CD14-positive monocyte (primary cell): ENCODE data around the gene BCDIN3D. TPM values are rescaled to one million over a fixed set of nuclear protein-coding genes. Genes with fewer than 3 reads are reported as not detected.

ENCODE experiments used
- DNase-seq, 3 donors: peaks; one replicate each; pipeline ENCODE4 v3.0.0-alpha.2; 2011 to 2022
- H2AFZ ChIP-seq: 2 replicates; pipeline ENCODE4 v1.6.0; 2012; ENCODE audit warnings: mild to moderate bottlenecking, low read depth, low read length, inconsistent platforms; ENCODE audit not compliant: insufficient read depth, poor library complexity, severe bottlenecking
- H3K27ac ChIP-seq, 2 donors: 1 replicate in 1 of 2; 2 replicates in 1 of 2; pipeline ENCODE4 v1.5.1; 2012 to 2013; ENCODE audit warnings: low read length in 2 of 2, control low read depth in 1 of 2, inconsistent platforms in 1 of 2, low read depth in 1 of 2, mild to moderate bottlenecking in 1 of 2
- H3K27me3 ChIP-seq, 2 donors: one replicate each; pipeline versions ENCODE4 v1.6.0 to v1.6.1; 2011 to 2013; ENCODE audit warnings: low read length in 2 of 2; ENCODE audit not compliant: control insufficient read depth in 2 of 2, insufficient read depth in 2 of 2
- H3K36me3 ChIP-seq, 2 donors: replicated peaks in 1 of 2; 1 replicate in 1 of 2; 2 replicates in 1 of 2; pipeline versions ENCODE4 v1.5.1 to v1.6.1; 2012 to 2013; ENCODE audit warnings: low read length in 2 of 2, control low read depth in 1 of 2, inconsistent platforms in 1 of 2, mild to moderate bottlenecking in 1 of 2; ENCODE audit not compliant: insufficient read depth in 2 of 2, control insufficient read depth in 1 of 2
- H3K4me1 ChIP-seq, 2 donors: 1 replicate in 1 of 2; 2 replicates in 1 of 2; pipeline versions ENCODE4 v1.5.1 to v1.6.1; 2012 to 2013; ENCODE audit warnings: low read length in 2 of 2, control low read depth in 1 of 2, inconsistent platforms in 1 of 2, mild to moderate bottlenecking in 1 of 2, moderate library complexity in 1 of 2; ENCODE audit not compliant: insufficient read depth in 2 of 2, control insufficient read depth in 1 of 2
- H3K4me2 ChIP-seq: replicated peaks from 2 replicates; pipeline ENCODE3; 2012; ENCODE audit warnings: low read length, moderate library complexity, mild to moderate bottlenecking; ENCODE audit not compliant: poor library complexity, severe bottlenecking; ENCODE audit errors: extremely low read depth
- H3K4me3 ChIP-seq, 3 experiments: fragments of 200-600 bp in 1 of 3; sonication (generic) in 1 of 3; replicated peaks in 1 of 3; 1 replicate in 2 of 3; 2 replicates in 1 of 3; pipeline ENCODE4 v1.5.1; 2011 to 2013; ENCODE audit warnings: low read length in 3 of 3, mild to moderate bottlenecking in 3 of 3, control low read depth in 2 of 3, low read depth in 2 of 3, inconsistent platforms in 1 of 3, moderate library complexity in 1 of 3
- H3K79me2 ChIP-seq: 2 replicates; pipeline ENCODE4 v1.6.0; 2012; ENCODE audit warnings: mild to moderate bottlenecking, control low read depth, inconsistent platforms, low read length, moderate library complexity; ENCODE audit not compliant: insufficient read depth
- H3K9ac ChIP-seq: 2 replicates; pipeline ENCODE4 v1.6.0; 2017; ENCODE audit warnings: low read length, mild to moderate bottlenecking; ENCODE audit not compliant: insufficient read depth, poor library complexity, severe bottlenecking
- H3K9me3 ChIP-seq, 2 donors: replicated peaks in 1 of 2; 1 replicate in 1 of 2; 2 replicates in 1 of 2; pipeline versions ENCODE4 v1.5.1 to v1.6.1; 2012 to 2013; ENCODE audit warnings: low read length in 2 of 2, control low read depth in 1 of 2; ENCODE audit not compliant: control insufficient read depth in 1 of 2, insufficient read depth in 1 of 2
- H4K20me1 ChIP-seq: 2 replicates; pipeline ENCODE4 v1.6.0; 2012; ENCODE audit warnings: mild to moderate bottlenecking, low read length, control low read depth, moderate library complexity; ENCODE audit not compliant: insufficient read depth
- H3K27ac Mint-ChIP-seq, 7 donors: one replicate each; pipeline ENCODE4 v1.8.0; 2020; ENCODE audit warnings: mild to moderate bottlenecking in 7 of 7, mixed read lengths in 7 of 7, moderate library complexity in 6 of 7, inconsistent platforms in 2 of 7
- H3K27me3 Mint-ChIP-seq, 3 donors: one replicate each; pipeline ENCODE4 v1.8.0; 2021 to 2022; ENCODE audit warnings: low read depth in 3 of 3, mild to moderate bottlenecking in 3 of 3, mixed read lengths in 3 of 3, moderate library complexity in 3 of 3, inconsistent platforms in 1 of 3
- H3K36me3 Mint-ChIP-seq, 2 donors: one replicate each; pipeline ENCODE4 v1.8.0; 2020; ENCODE audit warnings: mixed read lengths in 2 of 2, inconsistent platforms in 1 of 2, mild to moderate bottlenecking in 1 of 2
- H3K4me1 Mint-ChIP-seq: one replicate; pipeline ENCODE4 v1.8.0; 2020; ENCODE audit warnings: mild to moderate bottlenecking, mixed read lengths
- H3K4me3 Mint-ChIP-seq, 2 donors: one replicate each; pipeline ENCODE4 v1.8.0; 2020; ENCODE audit warnings: mild to moderate bottlenecking in 2 of 2, mixed read lengths in 2 of 2, moderate library complexity in 1 of 2
- H3K9me3 Mint-ChIP-seq, 7 donors: one replicate each; pipeline ENCODE4 v1.8.0; 2020 to 2022; ENCODE audit warnings: mixed read lengths in 7 of 7, mild to moderate bottlenecking in 6 of 7, moderate library complexity in 6 of 7, inconsistent platforms in 2 of 7
- CTCF ChIP-seq: fragments of 200-600 bp; IDR thresholded peaks from one replicate; pipeline ENCODE4 v1.8.0; 2022; ENCODE audit warnings: antibody characterized with exemption, mild to moderate bottlenecking
- WGBS: methylation state at CpG from one replicate; pipeline ENCODE4 v1.1.5; 2013; ENCODE audit warnings: missing lambda C conversion rate; ENCODE audit not compliant: insufficient coverage; 5-methylcytosine and 5-hydroxymethylcytosine counted together
- intact Hi-C, 2 donors: fragments of 100-400 bp; cut with micrococcal nuclease; formaldehyde crosslinking; loops; one replicate each; pipeline versions ENCODE4 v1.15.0 to v1.15.1; 2023
- polyA plus RNA-seq, 3 donors: library from polyadenylated mRNA; depleted of rRNA in 1 of 3; unstranded in 2 of 3; stranded (reverse) in 1 of 3; fragments of 300-500 nt in 2 of 3; fragments of >200 nt in 1 of 3; fragmentation: Illumina TruSeq in 2 of 3; gene quantifications; 1 replicate in 2 of 3; 2 replicates in 1 of 3; pipeline ENCODE4 v1.2.3, GENCODE V29; 2012 to 2021

BCDIN3D gene
- polyA plus RNA-seq, 3 donors: 0.71 to 1.2 (median 1.0) TPM

- Histone ChIP-seq H3K4me3 (no peak overlapping the region), H3K4me2 (no peak overlapping the region), H3K4me1 (no peaks in the 10 kb centered on the region), H3K9me3 (no peaks in the 10 kb centered on the region), H3K79me2 (no peaks in the 10 kb centered on the region), H3K9ac (no peak overlapping the region), H2AFZ (no peak overlapping the region), H3K36me3 (no peaks in the 10 kb centered on the region), H3K27ac (no peak overlapping the region), H4K20me1 (no peaks in the 10 kb centered on the region), H3K27me3 (peaks cover 0 to 5% of the 10 kb centered on the region in 2 donors)
- Mint-ChIP-seq H3K4me1 (no peaks in the 10 kb centered on the region), H3K9me3 (peaks cover 0 to 5% (median 3%) of the 10 kb centered on the region in 7 donors), H3K27ac (no peak overlapping the region), H3K27me3 (peaks cover 12 to 29% (median 17%) of the 10 kb centered on the region in 3 donors), H3K36me3 (no peaks in the 10 kb centered on the region), H3K4me3 (no peak overlapping the region)
- TF ChIP-seq CTCF: no peak
- intact Hi-C loops: no loop called here
- 88% methylated on average over 1 of the region's 4 CpGs for WGBS
- no peak for DNase-seq
Measured at GRCh38 chr12:49854976-49855375, 12.1 kb upstream of the BCDIN3D start.

- H3K27ac Mint-ChIP-seq: no peak overlapping the region
Measured at GRCh38 chr12:49853671-49854070, 10.8 kb upstream of the BCDIN3D start.

More at GRCh38 chr12:49853671-49854070, 10.8 kb upstream of the BCDIN3D start:
- no peak overlapping the region for H3K4me3 ChIP-seq
- Mint-ChIP-seq H3K27me3 (peaks cover 14 to 29% (median 18%) of the 10 kb centered on the region in 3 donors), H3K4me3 (no peak overlapping the region), H3K4me1 (no peaks in the 10 kb centered on the region), H3K9me3 (peaks cover 0 to 4% (median 3%) of the 10 kb centered on the region in 7 donors), H3K36me3 (no peaks in the 10 kb centered on the region)
- H3K9ac ChIP-seq: no peak overlapping the region
- DNase-seq: no peak
- H4K20me1 ChIP-seq: no peaks in the 10 kb centered on the region
- TF ChIP-seq CTCF: no peak
- WGBS: 95% methylated on average over 2 of the region's 2 CpGs
- H3K4me1 ChIP-seq: no peaks in the 10 kb centered on the region
- H3K27ac ChIP-seq: no peak overlapping the region
- H3K27me3 ChIP-seq: peaks cover 8 to 11% of the 10 kb centered on the region in 2 donors
- no peak overlapping the region for H3K4me2 ChIP-seq
- no peaks in the 10 kb centered on the region for H3K9me3 ChIP-seq
- no peak overlapping the region for H2AFZ ChIP-seq
- intact Hi-C loops: no loop called here
- no peaks in the 10 kb centered on the region for H3K79me2 ChIP-seq
- no peaks in the 10 kb centered on the region for H3K36me3 ChIP-seq
